GM19025 (cell line): ENCODE measurements around the gene CHRNE.
"Not testable (repeated sequence)": the region's sequence is repeated elsewhere in the genome, so short reads cannot be mapped to it uniquely, and the experiment has no call there.

ENCODE experiments used
- ATAC-seq: cut with Tn5 transposase; IDR thresholded peaks from one replicate; pipeline ENCODE4 v1.9.1; 2021; ENCODE audit warnings: mild to moderate bottlenecking, low read depth, moderate library complexity; ENCODE audit not compliant: unreplicated experiment

CHRNE gene

DNA sequence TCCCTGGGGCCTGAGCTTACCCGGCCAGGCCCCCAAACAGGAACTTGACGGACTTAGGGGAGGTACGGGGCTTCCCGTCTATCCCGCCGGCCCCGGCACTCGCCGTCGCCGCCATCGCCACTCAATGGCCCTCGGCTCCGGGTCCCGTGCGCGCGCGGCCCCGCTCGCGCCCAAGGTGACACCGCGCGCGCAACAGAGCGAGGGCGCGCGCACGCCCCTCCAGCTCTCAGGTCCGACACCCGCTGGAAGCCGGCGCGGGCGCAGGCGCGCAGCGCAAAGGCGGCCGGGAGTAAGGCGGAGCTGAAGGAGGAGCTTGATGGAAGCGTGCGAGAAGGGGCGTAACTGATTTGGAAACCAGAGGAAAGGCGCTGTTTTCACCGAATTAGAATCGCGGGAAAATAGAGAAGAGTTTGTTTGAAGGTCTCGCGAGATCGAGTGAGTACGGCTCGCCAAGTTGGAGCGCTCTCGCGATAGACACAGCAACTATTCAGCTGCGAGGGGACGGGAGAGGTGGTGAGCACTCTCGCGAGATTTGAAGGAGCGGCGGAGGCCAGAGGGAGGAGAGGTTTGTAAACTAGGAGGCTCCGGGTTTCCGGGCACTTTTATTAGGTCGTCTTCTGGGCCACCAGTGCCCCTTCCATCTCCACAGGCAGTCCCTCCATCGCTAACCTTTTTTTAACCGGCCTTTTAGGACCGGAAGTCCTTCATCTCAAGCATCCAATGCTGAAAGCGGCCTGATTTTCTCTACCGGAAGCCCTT is 37.1 kb upstream of the CHRNE start, which contains the start of the genes RNF167 and SLC25A11:
Gene RNF167 (plus strand): TSS at position 473 of the 759 bp plus-strand sequence. CDS start 642 bp downstream, outside the sequence.
Gene SLC25A11 (minus strand): TSS at position 251 of the 759 bp plus-strand sequence. CDS start 136 bp downstream, at position 115.
- ATAC-seq = peak; percentile 84

DNA sequence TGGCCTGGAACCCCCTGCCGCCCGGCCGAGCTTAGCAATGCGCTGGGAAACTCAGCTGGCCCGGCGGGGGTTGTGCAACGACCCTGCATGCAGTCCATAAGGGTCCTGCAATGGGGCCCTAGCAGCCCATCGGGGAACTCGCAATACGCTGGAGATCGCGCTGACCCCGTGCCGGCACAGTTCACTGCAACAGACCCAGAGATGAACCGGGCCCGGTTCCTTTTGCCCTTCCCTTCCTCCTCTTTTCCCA is 36.6 kb upstream of the CHRNE start:
- no peak for ATAC-seq

DNA sequence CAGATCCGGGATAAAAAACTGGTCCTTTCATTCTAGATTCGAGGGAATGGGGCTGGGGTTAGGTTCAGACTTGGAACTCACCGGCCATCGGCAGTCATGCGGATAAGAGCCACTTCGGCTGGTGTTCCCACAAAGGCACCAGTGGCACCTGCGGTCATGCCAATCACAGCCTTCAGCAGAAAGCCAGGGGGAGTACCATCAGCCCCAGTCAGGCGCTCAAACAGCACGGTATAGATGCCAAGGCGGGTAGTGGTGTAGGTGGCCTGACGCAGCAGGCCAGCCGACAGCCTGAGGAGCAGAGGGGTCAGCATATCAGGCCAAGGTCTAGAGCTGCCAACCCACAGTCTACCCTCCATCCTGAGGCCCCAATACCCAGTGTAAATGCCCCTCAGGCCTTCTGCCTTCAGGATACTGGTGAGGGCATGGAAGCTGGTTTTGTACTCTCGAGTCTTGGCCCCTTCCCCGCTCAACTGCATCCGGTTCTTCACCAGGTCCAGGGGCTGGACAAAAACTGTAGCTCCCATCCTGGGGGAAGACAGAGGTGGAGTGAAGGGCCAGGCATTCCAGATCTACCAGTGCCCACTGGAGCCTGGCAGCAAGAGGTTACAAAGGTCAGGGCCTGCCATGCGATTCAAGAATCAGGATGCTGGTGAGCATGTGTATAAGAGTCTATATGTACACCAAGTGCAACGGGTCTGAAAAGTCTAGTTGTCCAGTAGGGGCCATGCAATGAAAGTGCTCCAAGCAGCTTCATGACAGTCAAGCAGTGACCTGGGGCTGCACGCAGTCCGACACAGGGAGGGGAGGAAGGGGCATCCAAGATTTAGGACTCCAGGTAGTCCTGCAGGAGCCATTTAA is 36.0 kb upstream of the CHRNE start:
- ATAC-seq = no peak

DNA sequence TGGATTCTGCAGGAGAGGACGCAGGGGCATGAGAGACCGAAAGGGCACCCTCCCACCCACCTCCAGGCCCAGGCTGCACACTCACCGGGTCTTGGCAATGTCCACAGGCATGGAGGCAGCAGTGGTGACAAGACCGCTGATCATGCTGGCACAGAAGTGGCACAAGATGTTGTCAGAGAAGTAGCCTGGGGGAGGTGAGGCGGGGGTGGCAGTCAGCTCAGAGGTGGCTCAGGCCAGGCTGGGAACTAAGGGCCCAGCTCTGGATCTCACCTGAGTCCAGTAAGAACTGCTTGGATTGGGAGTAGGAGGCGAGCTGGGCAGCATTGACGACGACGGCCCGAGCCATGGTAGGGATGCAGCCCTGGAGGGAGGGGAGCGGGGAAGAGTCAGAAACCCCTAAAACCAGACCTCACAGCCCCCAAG is 35.2 kb upstream of the CHRNE start:
- no peak for ATAC-seq

DNA sequence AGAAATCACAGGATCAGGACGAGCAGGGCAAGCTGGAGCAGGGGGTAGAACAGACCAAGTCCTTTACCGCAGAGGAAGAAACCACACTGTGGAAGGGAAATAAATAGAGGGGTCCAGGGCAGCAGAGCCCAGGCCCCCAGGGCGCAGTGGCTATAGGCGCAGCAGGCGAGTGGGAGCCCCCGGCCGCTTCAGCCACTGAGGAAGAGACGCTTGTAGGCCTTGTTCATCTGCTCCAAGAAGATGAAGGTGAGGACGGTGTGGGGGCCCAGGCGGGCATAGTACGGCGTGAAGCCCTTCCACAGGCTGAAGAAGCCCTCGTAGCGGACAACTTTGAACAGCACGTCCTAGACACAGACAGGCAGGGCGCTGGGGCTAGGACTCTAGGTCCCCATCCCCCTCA is 34.7 kb upstream of the CHRNE start:
- no peak for ATAC-seq

DNA sequence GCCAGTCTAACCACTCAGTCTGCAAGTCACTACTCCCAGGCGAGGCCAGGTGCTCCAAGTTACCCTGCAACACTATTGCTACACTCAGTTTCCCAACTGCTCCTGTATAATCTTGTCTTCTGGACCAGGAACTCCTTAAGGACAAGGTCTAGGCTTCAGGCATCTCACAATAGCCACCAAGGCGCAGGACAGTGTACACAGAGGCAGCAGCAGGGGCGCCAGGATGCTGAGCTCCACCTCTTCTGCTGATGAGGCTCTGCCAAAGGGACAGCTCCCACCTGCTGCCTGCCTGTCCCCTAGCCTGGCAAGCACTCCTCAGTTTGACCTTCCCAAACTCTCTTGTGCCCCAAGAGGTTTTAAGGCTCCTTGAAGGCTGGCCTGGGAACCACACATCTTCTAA is 33.5 kb upstream of the CHRNE start:
- ATAC-seq = no peak

DNA sequence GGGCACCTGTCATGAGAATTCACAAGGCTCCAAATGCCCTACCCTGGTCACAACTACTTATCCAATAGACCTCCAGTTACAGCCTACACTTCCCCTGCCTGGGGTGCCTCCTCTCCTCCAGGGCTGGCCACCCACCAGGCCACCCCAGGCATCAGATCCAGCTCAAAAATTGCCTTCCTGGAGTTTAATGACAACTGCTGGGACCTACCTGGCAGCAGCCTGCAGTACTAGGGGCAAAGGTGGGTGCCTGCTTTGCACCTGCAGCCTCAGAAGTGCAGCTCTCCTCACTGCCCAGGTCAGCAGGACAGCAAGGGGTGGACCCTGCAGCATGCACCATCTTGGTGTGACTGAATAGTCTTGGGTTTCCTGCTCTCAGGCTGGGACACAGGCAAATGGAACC is 32.8 kb upstream of the CHRNE start:
- ATAC-seq = no peak

DNA sequence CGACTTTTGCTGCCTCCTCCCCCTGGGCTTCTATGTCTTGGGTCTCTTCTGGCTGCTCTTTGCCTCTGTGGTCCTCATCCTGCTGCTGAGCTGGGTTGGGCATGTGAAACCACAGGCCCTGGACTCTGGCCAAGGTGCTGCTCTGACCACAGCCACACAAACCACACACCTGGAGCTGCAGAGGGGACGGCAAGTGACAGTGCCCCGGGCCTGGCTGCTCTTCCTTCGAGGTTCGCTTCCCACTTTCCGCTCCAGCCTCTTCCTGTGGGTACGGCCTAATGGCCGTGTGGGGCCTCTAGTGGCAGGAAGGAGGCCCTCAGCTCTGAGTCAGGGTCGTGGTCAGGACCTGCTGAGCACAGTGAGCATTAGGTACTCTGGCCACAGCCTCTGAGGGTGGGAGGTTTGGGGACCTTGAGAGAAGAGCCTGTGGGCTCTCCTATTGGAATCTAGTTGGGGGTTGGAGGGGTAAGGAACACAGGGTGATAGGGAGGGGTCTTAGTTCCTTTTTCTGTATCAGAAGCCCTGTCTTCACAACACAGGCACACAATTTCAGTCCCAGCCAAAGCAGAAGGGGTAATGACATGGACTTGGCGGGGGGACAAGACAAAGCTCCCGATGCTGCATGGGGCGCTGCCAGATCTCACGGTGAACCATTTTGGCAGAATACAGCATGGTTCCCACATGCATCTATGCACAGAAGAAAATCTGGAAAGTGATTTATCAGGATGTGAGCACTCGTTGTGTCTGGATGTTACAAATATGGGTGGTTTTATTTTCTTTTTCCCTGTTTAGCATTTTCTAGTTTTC is 31.5 kb upstream of the CHRNE start:
- no peak for ATAC-seq

DNA sequence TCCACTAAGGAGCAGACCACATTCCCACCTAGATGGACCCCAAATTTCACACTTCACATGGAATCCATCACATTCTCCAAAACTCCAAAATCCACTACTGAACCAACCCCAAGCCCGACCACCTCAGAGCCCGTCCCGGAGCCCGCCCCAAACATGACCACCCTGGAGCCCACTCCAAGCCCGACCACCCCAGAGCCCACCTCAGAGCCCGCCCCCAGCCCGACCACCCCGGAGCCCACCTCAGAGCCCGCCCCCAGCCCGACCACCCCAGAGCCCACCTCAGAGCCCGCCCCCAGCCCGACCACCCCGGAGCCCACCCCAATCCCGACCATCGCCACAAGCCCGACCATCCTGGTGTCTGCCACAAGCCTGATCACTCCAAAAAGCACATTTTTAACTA is 30.7 kb upstream of the CHRNE start:
- ATAC-seq = no peak

DNA sequence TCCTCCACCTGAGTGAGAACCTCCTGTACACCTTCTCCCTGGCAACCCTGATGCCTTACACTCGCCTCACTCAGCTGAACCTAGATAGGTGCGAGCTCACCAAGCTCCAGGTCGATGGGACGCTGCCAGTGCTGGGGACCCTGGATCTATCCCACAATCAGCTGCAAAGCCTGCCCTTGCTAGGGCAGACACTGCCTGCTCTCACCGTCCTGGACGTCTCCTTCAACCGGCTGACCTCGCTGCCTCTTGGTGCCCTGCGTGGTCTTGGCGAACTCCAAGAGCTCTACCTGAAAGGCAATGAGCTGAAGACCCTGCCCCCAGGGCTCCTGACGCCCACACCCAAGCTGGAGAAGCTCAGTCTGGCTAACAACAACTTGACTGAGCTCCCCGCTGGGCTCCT is 29.9 kb upstream of the CHRNE start:
- no peak for ATAC-seq

DNA sequence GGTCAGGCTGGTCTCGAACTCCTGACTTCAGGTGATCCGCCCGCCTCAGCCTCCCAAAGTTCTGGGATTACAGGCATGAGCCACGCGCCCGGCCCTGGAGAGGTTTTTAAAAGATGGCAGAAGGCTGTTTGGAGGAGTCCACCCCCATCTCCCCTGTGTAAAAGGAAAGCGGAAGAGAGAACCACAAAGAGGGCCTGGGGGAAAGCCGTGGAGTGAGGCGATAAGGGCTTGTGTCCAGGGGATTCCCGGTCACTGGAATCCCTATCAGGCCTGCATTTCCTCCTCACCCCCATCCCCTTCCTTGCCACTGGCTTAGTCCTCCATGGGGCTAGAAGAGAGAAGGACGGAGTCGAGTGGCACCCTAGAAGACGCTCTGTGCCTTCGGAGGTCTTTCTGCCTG is 29.1 kb upstream of the CHRNE start, which contains the start of gene GP1BA:
Gene GP1BA (plus strand): TSS at position 315 of the 400 bp plus-strand sequence. CDS start 328 bp downstream, outside the sequence.
- ATAC-seq = no peak

DNA sequence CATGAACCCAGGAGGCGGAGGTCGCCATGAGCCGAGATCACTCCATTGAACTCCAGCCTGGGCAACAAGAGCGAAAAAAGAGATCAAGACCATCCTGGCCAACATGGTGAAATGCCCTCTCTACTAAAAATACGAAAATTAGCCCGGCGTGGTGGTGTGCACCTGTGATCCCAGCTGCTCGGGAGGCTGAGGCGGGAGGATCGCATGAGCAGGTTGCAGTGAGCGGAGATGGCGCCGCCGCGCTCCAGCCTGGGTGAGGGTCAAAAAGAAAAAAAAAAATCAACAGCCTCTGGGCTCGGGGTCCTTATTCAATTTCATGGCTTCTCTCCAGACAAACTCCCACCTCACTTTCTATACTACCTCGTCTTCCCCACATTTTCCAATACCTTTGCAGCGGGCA is 26.0 kb upstream of the CHRNE start:
- no peak for ATAC-seq

DNA sequence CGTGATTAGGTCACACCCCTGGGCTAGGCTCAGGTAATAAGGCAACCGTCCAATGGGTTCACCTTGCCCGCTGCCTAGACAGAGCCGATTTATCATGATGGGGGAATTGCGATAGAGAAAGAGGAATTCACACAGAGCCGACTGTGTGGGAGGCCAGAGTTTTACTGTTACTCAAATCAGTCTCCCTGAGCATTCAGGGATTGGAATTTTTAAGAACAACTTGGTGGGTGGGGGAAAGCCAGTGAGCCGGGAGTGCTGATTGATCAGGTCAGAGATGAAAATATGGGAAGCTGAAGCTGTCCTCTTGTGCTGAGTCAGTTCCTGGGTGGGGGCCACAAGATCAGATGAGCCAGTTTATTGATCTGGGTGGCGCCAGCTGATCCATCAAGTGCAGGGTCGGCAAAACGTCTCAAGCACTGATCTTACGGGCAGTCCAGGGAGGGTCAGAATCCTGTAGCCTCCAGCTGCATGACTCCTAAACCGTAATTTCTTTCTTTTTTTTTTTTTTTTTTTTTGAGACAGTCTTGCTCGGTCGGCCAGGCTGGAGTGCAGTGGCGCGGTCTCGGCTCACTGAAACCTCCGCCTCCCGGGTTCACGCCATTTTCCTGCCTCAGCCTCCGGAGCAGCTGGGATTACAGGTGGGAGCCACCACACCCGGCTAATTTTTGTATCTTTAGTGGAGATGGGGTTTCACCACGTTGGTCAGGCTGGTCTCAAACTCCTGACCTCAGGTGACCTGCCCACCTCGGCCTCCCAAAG is 23.9 kb upstream of the CHRNE start:
- not testable (repeated sequence) for ATAC-seq

DNA sequence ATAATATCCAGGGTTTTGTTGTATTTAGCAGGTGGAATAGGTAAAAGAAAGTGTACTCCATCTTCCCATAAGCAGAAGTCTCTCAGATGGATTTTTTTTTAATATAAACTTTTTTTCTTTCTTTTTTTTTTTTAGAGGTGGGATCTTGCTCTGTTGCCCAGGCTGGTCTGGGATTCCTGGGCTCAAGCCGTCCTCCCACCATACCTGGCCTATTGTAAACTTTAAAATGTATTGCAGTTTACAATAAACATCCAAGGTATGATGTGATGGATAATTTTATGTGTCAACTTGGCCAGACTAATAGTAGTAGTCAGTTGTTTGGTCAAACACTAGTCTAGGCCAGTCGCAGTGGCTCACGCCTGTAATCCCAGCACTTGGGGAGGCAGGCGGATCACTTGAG is 18.4 kb upstream of the CHRNE start:
- no peak for ATAC-seq

DNA sequence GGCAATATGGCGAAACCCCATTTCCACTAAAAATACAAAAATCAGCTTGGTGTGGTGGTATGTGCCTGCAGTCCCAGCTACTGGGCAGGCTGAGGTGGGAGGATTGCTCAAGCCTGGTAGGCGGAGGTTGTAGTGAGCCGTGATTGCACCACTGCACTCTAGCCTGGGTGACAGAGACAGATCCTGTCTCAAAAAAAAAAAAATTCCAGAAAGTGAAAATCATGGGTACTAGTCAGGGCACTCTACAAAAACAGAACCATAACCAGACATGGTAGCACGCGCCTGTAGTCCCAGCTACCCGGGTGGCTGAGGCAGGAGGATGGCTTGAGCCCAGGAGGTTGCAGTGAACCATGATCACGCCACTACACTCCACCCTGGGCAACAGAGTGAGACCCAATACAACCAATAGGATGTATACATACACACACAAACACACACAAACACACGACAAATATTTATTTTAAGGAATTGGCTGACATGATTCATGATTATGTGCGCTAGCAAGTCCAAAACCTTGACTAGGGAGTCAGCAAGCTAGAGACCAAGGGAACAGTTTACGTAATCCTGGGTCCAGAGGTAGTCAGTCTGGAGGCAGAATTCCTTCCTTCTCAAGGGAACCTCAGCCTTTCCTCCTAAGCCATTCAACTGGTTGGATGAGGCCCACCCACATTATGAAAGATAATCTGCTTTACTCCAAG is 17.6 kb upstream of the CHRNE start:
- ATAC-seq = no peak

DNA sequence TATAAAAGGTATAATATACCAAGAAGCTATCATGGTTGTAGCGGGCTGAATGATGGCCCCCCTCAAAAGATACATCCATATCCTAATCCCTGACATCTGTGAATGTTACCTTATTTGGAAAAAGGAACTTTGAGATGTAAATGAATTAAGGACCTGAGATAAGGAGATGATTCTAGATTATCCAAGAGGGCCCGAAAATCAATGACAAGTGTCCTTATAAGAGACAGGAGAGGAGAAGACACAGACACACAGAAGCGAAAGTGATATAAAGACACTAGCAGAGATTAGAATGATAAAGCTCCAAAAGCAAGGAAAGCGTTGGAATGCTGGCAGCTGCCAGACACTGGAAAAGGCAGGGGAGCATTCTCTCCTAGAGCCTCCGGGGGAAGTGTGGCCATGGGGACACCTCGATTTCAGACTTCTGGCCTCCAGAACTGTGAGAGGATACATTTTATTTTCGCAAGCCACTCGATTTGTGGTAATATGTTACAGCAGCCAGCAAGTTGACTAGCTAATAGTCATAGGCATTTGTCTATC is 16.7 kb upstream of the CHRNE start:
- no peak for ATAC-seq

DNA sequence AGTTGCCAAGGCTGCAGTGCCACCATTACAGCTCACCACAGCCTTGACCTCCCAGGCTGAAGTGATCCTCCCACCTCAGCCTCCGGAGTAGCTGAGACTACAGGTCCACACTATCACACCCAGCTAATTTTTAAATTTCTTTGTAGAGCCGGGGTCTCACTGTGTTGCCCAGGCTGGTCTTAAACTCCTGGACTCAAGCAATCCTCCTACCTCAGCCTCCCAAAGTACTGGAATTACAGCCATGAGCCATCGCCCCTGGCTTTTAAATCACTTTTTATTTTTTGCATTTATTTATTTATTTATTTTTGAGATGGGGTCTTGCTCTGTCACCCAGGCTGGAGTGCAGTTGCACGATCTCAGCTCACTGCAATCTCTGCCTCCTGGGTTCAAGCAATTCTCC is 11.7 kb upstream of the CHRNE start:
- not testable (repeated sequence) for ATAC-seq

DNA sequence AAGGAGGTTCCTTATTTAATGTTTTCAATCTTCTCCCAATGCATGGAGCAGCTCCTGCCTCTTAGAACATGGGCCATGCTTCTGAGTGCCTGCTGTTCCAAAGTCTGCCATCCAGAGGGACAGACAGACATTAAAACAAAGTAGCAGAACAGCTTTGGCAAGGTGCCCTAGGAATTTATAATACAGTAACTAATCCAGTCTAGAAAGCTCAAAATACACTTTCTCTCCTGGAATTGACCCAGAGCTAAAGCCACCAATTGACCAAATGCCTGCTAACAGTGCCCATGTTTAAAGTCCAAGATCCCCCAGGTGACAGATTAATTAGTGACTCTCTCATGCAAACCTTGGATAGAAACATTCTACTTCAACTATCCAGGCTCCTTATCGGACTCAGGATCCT is 11.1 kb upstream of the CHRNE start:
- ATAC-seq = no peak

DNA sequence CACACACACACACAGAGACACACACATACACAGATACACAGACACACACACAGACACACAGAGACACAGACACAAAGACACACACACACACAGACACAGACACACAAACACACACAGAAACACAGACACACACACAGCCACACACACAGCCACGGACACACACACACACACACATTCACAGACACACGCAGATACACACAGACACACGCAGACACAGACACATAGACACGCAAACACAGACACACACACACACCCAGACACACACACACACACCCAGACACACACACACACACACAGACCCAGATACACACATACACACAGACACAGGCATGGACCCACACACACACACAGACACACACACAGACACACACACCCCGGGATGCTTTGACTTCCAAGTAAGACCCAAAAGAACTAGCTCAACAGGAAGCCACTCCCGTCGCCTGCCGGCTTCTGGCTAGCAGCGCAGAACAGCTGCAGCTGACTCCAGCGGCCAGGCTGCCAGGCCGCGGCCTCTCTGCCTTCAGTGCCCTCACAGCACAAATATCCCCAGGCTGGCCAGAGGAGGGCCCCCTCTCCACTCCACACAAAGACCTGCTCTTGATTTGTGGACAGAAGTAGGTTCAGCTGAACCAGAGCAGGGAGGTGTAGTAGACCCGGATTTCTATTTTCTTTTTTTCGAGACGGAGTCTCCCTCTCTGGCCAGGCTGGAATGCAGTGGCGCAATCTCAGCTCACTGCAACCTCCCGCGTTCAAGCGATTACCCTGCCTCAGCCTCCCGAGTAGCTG is 6.0 kb upstream of the CHRNE start:
- no peak for ATAC-seq
